Pulmonary artery endothelial cell (primary cell): ENCODE data around the gene BRWD1. TPM values are rescaled to one million over a fixed set of nuclear protein-coding genes. Genes with fewer than 3 reads are reported as not detected.
"Not testable (repeated sequence)": the region's sequence is repeated elsewhere in the genome, so short reads cannot be mapped to it uniquely, and the experiment has no call there.

Experiments
- DNase-seq: peaks from one replicate; pipeline ENCODE4 v3.0.0-alpha.2; 2011; ENCODE audit warnings: low read depth, low spot score
- total RNA-seq: library from RNA; depleted of rRNA; stranded (reverse); fragments of >200 nt; gene quantifications from 2 replicates; pipeline ENCODE4 v1.2.3, GENCODE V29; 2014

BRWD1 gene
- total RNA-seq, 1 donor from 2014 or later, result 33.4 TPM

GRCh38 chr21:39136711-39137110, 176.7 kb downstream of the BRWD1 start:
- DNase-seq, result no peak

GRCh38 chr21:39136138-39136537, 177.3 kb downstream of the BRWD1 start:
- DNase-seq, result not testable (repeated sequence)

GRCh38 chr21:39134288-39134810, 179.1 kb downstream of the BRWD1 start:
- DNase-seq, result no peak

Other genes with a start within 250 kb of the BRWD1 start
- 86.1 and 89.8 TPM in 2 replicates for gene PSMG1, start 130.2 kb downstream of the BRWD1 start, total RNA-seq
- 273 and 279 TPM in 2 replicates for gene HMGN1, start 35.5 kb upstream of the BRWD1 start, total RNA-seq
- 0.21 and 0.79 TPM in 2 replicates for gene LCA5L, start 132.1 kb upstream of the BRWD1 start, total RNA-seq
- 1.6 TPM in 1 of 2 replicates, not detected in the other for gene SH3BGR, start 138.3 kb upstream of the BRWD1 start, total RNA-seq